ENCODE data around the gene PCED1B. TPM values are rescaled to one million over a fixed set of nuclear protein-coding genes. Genes with fewer than 3 reads are reported as not detected.
"Not testable (repeated sequence)": the region's sequence is repeated elsewhere in the genome, so short reads cannot be mapped to it uniquely, and the experiment has no call there.

Gene PCED1B
- total RNA-seq, 3 donors from 2014 or later, result 57.1 to 78.2 (median 71.2) TPM

GRCh38 chr12:47054659-47055058, 24.8 kb upstream of the PCED1B start:
- no peak for ATAC-seq
- H3K36me3 Mint-ChIP-seq (ENCODE audit: insufficient read depth), result peaks cover 9% of the 10 kb centered on the region
- H3K4me3 Mint-ChIP-seq, result no peak overlapping the region
- DNase-seq, result no peak
- H3K9me3 Mint-ChIP-seq, result peaks cover 23% of the 10 kb centered on the region
- H3K27me3 Mint-ChIP-seq (ENCODE audit: low read depth), result no peaks in the 10 kb centered on the region
- H3K4me1 Mint-ChIP-seq (ENCODE audit: low read depth), result no peaks in the 10 kb centered on the region

- not testable (repeated sequence) for H3K27me3 Mint-ChIP-seq (ENCODE audit: low read depth); H3K4me1 Mint-ChIP-seq (ENCODE audit: low read depth); H3K4me3 Mint-ChIP-seq; DNase-seq; ATAC-seq; H3K36me3 Mint-ChIP-seq (ENCODE audit: insufficient read depth)
- peaks cover 17% of the 10 kb centered on the region for H3K9me3 Mint-ChIP-seq
These were observed 23.6 kb upstream of the PCED1B start for GRCh38 chr12:47055856-47056255.

- H3K9me3 Mint-ChIP-seq; DNase-seq; H3K27me3 Mint-ChIP-seq (ENCODE audit: low read depth); H3K36me3 Mint-ChIP-seq (ENCODE audit: insufficient read depth); ATAC-seq; H3K4me1 Mint-ChIP-seq (ENCODE audit: low read depth); H3K4me3 Mint-ChIP-seq: not testable (repeated sequence)
These were observed 22.5 kb upstream of the PCED1B start for GRCh38 chr12:47056944-47057343.

GRCh38 chr12:47058640-47059039, 20.8 kb upstream of the PCED1B start:
- not testable (repeated sequence) for ATAC-seq; H3K27me3 Mint-ChIP-seq (ENCODE audit: low read depth); H3K36me3 Mint-ChIP-seq (ENCODE audit: insufficient read depth); DNase-seq; H3K9me3 Mint-ChIP-seq; H3K4me1 Mint-ChIP-seq (ENCODE audit: low read depth); H3K4me3 Mint-ChIP-seq

- Mint-ChIP-seq H3K4me3 (no peak overlapping the region), H3K4me1 (ENCODE audit: low read depth) (peaks cover 11% of the 10 kb centered on the region)
- no peak for ATAC-seq
These were observed 13.9 kb upstream of the PCED1B start for GRCh38 chr12:47065546-47065945.

GRCh38 chr12:47066278-47067025, 13.0 kb upstream of the PCED1B start:
- peak; percentile 77 to 88 for ATAC-seq
- H3K36me3 Mint-ChIP-seq (ENCODE audit: insufficient read depth), result no peaks in the 10 kb centered on the region
- peaks cover 11% of the 10 kb centered on the region for H3K4me1 Mint-ChIP-seq (ENCODE audit: low read depth)
- no peak for DNase-seq
- no peaks in the 10 kb centered on the region for H3K9me3 Mint-ChIP-seq
- no peak overlapping the region for H3K4me3 Mint-ChIP-seq
- no peaks in the 10 kb centered on the region for H3K27me3 Mint-ChIP-seq (ENCODE audit: low read depth)

More at GRCh38 chr12:47065546-47065945, 13.9 kb upstream of the PCED1B start:
- Mint-ChIP-seq H3K27me3 (ENCODE audit: low read depth) (no peaks in the 10 kb centered on the region), H3K9me3 (no peaks in the 10 kb centered on the region), H3K36me3 (ENCODE audit: insufficient read depth) (no peaks in the 10 kb centered on the region)
- DNase-seq, result no peak

- Mint-ChIP-seq H3K4me3 (no peak overlapping the region), H3K9me3 (no peaks in the 10 kb centered on the region), H3K27me3 (ENCODE audit: low read depth) (no peaks in the 10 kb centered on the region), H3K36me3 (ENCODE audit: insufficient read depth) (no peaks in the 10 kb centered on the region), H3K4me1 (ENCODE audit: low read depth) (peaks cover 11% of the 10 kb centered on the region)
- peak; percentile 61 to 70 for ATAC-seq
- DNase-seq, result no peak
These were observed 12.2 kb upstream of the PCED1B start for GRCh38 chr12:47067176-47067575.

- Mint-ChIP-seq H3K27me3 (ENCODE audit: low read depth) (no peaks in the 10 kb centered on the region), H3K9me3 (no peaks in the 10 kb centered on the region), H3K36me3 (ENCODE audit: insufficient read depth) (no peaks in the 10 kb centered on the region)
These were observed 11.5 kb upstream of the PCED1B start for GRCh38 chr12:47067771-47068431.

GRCh38 chr12:47068539-47068938, 10.9 kb upstream of the PCED1B start:
- no peaks in the 10 kb centered on the region for H3K36me3 Mint-ChIP-seq (ENCODE audit: insufficient read depth)
- no peak overlapping the region for H3K4me3 Mint-ChIP-seq
- H3K9me3 Mint-ChIP-seq, result no peaks in the 10 kb centered on the region
- DNase-seq (no peak), ATAC-seq (no peak)
- H3K27me3 Mint-ChIP-seq (ENCODE audit: low read depth), result no peaks in the 10 kb centered on the region
- peaks cover 11% of the 10 kb centered on the region for H3K4me1 Mint-ChIP-seq (ENCODE audit: low read depth)

More at GRCh38 chr12:47067771-47068431, 11.5 kb upstream of the PCED1B start:
- Mint-ChIP-seq H3K4me3 (no peak overlapping the region), H3K4me1 (ENCODE audit: low read depth) (peaks cover 11% of the 10 kb centered on the region)
- DNase-seq (no peak), ATAC-seq (no peak)

GRCh38 chr12:47070310-47070709, 9.1 kb upstream of the PCED1B start:
- Mint-ChIP-seq H3K4me1 (ENCODE audit: low read depth) (peaks cover 11% of the 10 kb centered on the region), H3K9me3 (no peaks in the 10 kb centered on the region), H3K4me3 (no peak overlapping the region), H3K36me3 (ENCODE audit: insufficient read depth) (no peaks in the 10 kb centered on the region), H3K27me3 (ENCODE audit: low read depth) (no peaks in the 10 kb centered on the region)
- ATAC-seq (no peak), DNase-seq (no peak)

- Mint-ChIP-seq H3K9me3 (no peaks in the 10 kb centered on the region), H3K36me3 (ENCODE audit: insufficient read depth) (no peaks in the 10 kb centered on the region), H3K4me3 (no peak overlapping the region), H3K4me1 (ENCODE audit: low read depth) (peaks cover 14% of the 10 kb centered on the region), H3K27me3 (ENCODE audit: low read depth) (no peaks in the 10 kb centered on the region)
- DNase-seq (no peak), ATAC-seq (no peak)
These were observed 8.1 kb upstream of the PCED1B start for GRCh38 chr12:47071241-47071852.

GRCh38 chr12:47073951-47074350, 5.5 kb upstream of the PCED1B start:
- DNase-seq (no peak), ATAC-seq (no peak)
- Mint-ChIP-seq H3K9me3 (no peaks in the 10 kb centered on the region), H3K36me3 (ENCODE audit: insufficient read depth) (peaks cover 8% of the 10 kb centered on the region), H3K4me3 (no peak overlapping the region), H3K27me3 (ENCODE audit: low read depth) (no peaks in the 10 kb centered on the region), H3K4me1 (ENCODE audit: low read depth) (peaks cover 27% of the 10 kb centered on the region)

GRCh38 chr12:47074757-47075156, 4.7 kb upstream of the PCED1B start:
- no peaks in the 10 kb centered on the region for H3K27me3 Mint-ChIP-seq (ENCODE audit: low read depth)
- H3K4me3 Mint-ChIP-seq, result no peak overlapping the region
- no peak for DNase-seq
- H3K4me1 Mint-ChIP-seq (ENCODE audit: low read depth), result peaks cover 31% of the 10 kb centered on the region
- H3K9me3 Mint-ChIP-seq, result no peaks in the 10 kb centered on the region
- ATAC-seq, result no peak
- peaks cover 8% of the 10 kb centered on the region for H3K36me3 Mint-ChIP-seq (ENCODE audit: insufficient read depth)

GRCh38 chr12:47075192-47076084, 4.0 kb upstream of the PCED1B start:
- Mint-ChIP-seq H3K27me3 (ENCODE audit: low read depth) (no peaks in the 10 kb centered on the region), H3K4me1 (ENCODE audit: low read depth) (peaks cover 34% of the 10 kb centered on the region), H3K4me3 (peak overlapping the region; percentile 47), H3K9me3 (no peaks in the 10 kb centered on the region), H3K36me3 (ENCODE audit: insufficient read depth) (peaks cover 8% of the 10 kb centered on the region)
- DNase-seq (no peak), ATAC-seq (no peak)

All from activated T-cell treated with anti-CD3 and anti-CD28 coated beads, Interleukin-2, amount 50 U/mL, for 4 hours (primary cell).